ENCODE results near the gene SLC8A2.

Gene SLC8A2

DNA sequence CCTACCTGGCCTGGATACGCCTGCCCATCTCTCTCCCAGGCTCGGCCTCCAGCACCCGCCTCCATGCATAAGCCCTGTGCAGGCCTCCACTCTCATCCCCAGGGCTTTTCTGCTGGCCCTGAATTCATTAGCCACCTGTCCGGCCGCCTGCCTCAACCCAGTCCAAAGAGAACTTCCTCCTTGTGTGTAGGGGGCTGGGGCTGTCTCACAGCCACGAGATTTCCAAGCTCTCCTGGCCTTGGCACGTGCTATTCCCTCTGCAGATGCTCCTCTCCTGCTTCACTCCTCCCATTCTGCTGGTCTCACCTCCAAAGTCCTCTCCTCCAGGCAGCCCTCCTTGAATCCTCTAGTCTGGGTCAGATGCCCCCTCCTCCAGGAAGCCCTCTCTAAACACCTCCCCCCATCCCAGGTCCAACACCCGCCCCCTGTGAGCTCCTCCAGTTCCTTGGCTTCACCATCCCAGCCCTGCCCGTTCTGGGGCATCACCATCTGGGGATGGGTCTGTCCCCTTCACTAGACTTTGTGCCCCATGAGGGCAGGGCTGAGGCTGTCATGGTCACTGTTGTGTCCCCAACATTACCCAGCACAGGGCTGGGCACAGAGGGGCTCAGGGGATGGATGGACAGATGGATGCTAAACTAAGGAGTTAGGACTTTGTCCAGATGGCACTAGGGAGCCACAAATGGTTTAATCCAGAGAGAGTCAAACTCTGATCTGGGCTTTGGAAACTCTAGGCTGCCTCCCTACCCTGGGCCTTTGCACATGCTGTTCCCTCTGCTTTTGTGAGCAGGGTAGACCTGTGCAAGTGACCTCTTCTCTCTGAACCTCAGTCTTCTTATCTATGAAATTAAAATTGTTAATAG is 67.1 kb downstream of the SLC8A2 start:
- Histone ChIP-seq H3K14ac (ENCODE audit: low read length) (no peak overlapping the region), H2BK120ac (ENCODE audit: low read depth, low read length) (peak overlapping the region; percentile 61), H3K27me3 (ENCODE audit: control insufficient read depth in 3 of 3, insufficient read depth in 3 of 3, low read depth in 1 of 3, low read length in 3 of 3) (no peaks in the 10 kb centered on the region), H2AFZ (ENCODE audit: low read length) (no peak overlapping the region), H3K18ac (ENCODE audit: low read length) (peak overlapping the region; percentile 8), H3K79me1 (ENCODE audit: low read depth, low read length) (no peaks in the 10 kb centered on the region), H3K4me1 (ENCODE audit: control insufficient read depth in 2 of 2, insufficient read depth in 1 of 2, low read depth in 1 of 2, low read length in 2 of 2) (no peaks in the 10 kb centered on the region), H3K9ac (ENCODE audit: low read depth, low read length, poor library complexity) (no peak overlapping the region), H3K4me2 (ENCODE audit: insufficient read depth, low read length, poor library complexity, severe bottlenecking) (peak overlapping the region; percentile 14), H3K4me3 (ENCODE audit: low read length in 2 of 2) (no peak overlapping the region), H3K9me3 (replicated peaks in 1 of 2; ENCODE audit: control insufficient read depth in 2 of 2, insufficient read depth in 1 of 2, low read depth in 1 of 2, low read length in 2 of 2) (peaks cover 0 to 3% of the 10 kb centered on the region in 2 donors), H2BK12ac (ENCODE audit: low read length) (no peak overlapping the region), H3K4ac (ENCODE audit: low read length) (no peak overlapping the region), H2BK15ac (ENCODE audit: low read length) (no peak overlapping the region), H2AK5ac (ENCODE audit: low read depth, low read length) (peak overlapping the region; percentile 43), H3K23ac (ENCODE audit: low read depth, low read length, poor library complexity) (no peak overlapping the region), H3K36me3 (replicated peaks in 1 of 2; ENCODE audit: control insufficient read depth in 2 of 2, insufficient read depth in 2 of 2, low read length in 2 of 2) (peaks cover 15 to 35% of the 10 kb centered on the region in 2 donors), H4K91ac (ENCODE audit: low read depth, low read length, poor library complexity) (no peak overlapping the region), H4K8ac (ENCODE audit: low read depth, low read length) (no peak overlapping the region), H3K27ac (replicated peaks; ENCODE audit: low read length) (no peak overlapping the region), H2BK5ac (ENCODE audit: low read length) (peak overlapping the region; percentile 5)
- DNase-seq (ENCODE audit: low spot score) = no peak
- no CpG with 5 or more reads among the region's 9 CpGs for WGBS, 2 donors (ENCODE audit: extremely low coverage in 2 of 2, insufficient read length in 2 of 2, insufficient replicate concordance in 1 of 2)

DNA sequence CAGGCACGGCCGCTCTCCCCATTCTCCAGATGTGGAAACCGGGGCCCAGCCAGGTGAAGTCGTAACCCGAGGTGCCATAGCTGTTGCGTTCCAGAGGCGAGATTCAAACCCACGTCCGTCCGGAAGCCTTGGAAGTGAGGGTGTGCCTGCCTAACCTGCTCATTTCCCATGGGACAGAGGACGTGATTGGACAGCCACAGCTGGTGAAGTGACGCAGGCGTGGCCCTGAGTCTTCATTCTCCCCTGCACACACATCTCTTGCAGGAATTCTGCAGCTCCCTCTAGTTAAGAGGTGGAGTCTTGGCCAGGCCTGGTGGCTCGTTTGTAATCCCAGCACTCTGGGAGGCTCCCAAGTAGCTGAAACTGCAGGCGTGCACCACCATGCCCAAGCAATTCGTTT is 69.2 kb downstream of the SLC8A2 start:
- H4K91ac ChIP-seq (ENCODE audit: low read depth, low read length, poor library complexity) = no peak overlapping the region
- peaks cover 9 to 24% of the 10 kb centered on the region in 2 donors for H3K36me3 ChIP-seq (replicated peaks in 1 of 2; ENCODE audit: control insufficient read depth in 2 of 2, insufficient read depth in 2 of 2, low read length in 2 of 2)
- H3K79me1 ChIP-seq (ENCODE audit: low read depth, low read length) = no peaks in the 10 kb centered on the region
- no peak overlapping the region for H3K4ac ChIP-seq (ENCODE audit: low read length)
- no peak overlapping the region for H3K27ac ChIP-seq (replicated peaks; ENCODE audit: low read length)
- H3K9ac ChIP-seq (ENCODE audit: low read depth, low read length, poor library complexity) = no peak overlapping the region
- H4K8ac ChIP-seq (ENCODE audit: low read depth, low read length) = no peak overlapping the region
- no peak overlapping the region for H2BK15ac ChIP-seq (ENCODE audit: low read length)
- H3K4me2 ChIP-seq (ENCODE audit: insufficient read depth, low read length, poor library complexity, severe bottlenecking) = no peak overlapping the region
- no peak for DNase-seq (ENCODE audit: low spot score)
- no CpG with 5 or more reads among the region's 16 CpGs for WGBS, 2 donors (ENCODE audit: extremely low coverage in 2 of 2, insufficient read length in 2 of 2, insufficient replicate concordance in 1 of 2)
- no peak overlapping the region for H3K23ac ChIP-seq (ENCODE audit: low read depth, low read length, poor library complexity)
- H2AFZ ChIP-seq (ENCODE audit: low read length) = no peak overlapping the region
- H2BK5ac ChIP-seq (ENCODE audit: low read length) = no peak overlapping the region
- H2AK5ac ChIP-seq (ENCODE audit: low read depth, low read length) = no peak overlapping the region
- H2BK12ac ChIP-seq (ENCODE audit: low read length) = no peak overlapping the region
- no peaks in the 10 kb centered on the region for H3K9me3 ChIP-seq (replicated peaks in 1 of 2; ENCODE audit: control insufficient read depth in 2 of 2, insufficient read depth in 1 of 2, low read depth in 1 of 2, low read length in 2 of 2)
- H3K4me1 ChIP-seq (ENCODE audit: control insufficient read depth in 2 of 2, insufficient read depth in 1 of 2, low read depth in 1 of 2, low read length in 2 of 2) = peaks cover 0 to 2% of the 10 kb centered on the region in 2 donors
- no peak overlapping the region for H3K18ac ChIP-seq (ENCODE audit: low read length)
- peak overlapping the region in 1 of 2 donors; percentile 56 for H3K4me3 ChIP-seq (ENCODE audit: low read length in 2 of 2)
- H3K27me3 ChIP-seq (ENCODE audit: control insufficient read depth in 3 of 3, insufficient read depth in 3 of 3, low read depth in 1 of 3, low read length in 3 of 3) = no peaks in the 10 kb centered on the region
- H3K14ac ChIP-seq (ENCODE audit: low read length) = no peak overlapping the region
- no peak overlapping the region for H2BK120ac ChIP-seq (ENCODE audit: low read depth, low read length)

DNA sequence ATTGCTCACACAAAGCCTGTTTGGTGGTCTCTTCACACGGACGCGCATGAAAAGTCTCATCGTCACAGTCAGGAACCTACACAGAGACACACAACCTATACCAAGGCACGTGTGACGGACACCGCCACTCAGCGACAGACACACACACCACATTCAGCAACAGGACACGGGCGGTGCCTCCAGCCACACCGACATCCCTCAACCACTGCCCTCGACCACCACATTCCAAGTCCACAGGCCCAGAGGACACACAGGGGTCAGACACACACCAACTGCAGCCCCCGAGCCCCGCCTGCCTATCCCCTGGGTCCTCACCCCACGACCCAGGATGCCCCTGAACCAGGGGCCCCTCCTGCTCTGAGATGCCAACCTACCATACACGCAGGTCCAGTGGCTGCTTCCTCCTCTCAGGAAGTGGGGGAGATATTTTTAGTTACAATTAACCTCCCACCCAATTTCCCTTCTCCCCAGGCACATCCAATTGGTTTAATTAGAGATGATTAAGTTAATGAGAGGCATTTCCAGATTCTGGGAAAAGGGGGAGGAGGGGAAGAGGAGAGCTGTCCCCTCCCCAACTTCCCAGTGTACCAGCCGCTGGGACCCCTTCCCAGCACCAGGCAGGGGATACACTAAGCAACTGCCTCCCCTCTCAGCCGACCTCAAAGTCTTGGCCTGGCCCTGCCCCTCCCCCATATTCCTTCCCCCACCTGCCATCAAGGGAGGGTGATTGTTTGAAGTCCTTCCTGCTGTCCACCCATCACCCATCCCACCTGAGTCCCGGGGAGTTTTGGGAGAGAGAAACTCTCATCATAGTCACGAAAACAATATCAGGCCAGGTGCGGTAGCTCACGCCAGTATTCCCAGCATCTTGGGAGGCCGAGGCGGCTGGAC is 72.7 kb downstream of the SLC8A2 start:
- H2BK5ac ChIP-seq (ENCODE audit: low read length) = no peak overlapping the region
- no peaks in the 10 kb centered on the region for H3K79me1 ChIP-seq (ENCODE audit: low read depth, low read length)
- H3K36me3 ChIP-seq (replicated peaks in 1 of 2; ENCODE audit: control insufficient read depth in 2 of 2, insufficient read depth in 2 of 2, low read length in 2 of 2) = peaks cover 0 to 3% of the 10 kb centered on the region in 2 donors
- H2BK12ac ChIP-seq (ENCODE audit: low read length) = no peak overlapping the region
- no peaks in the 10 kb centered on the region for H3K9me3 ChIP-seq (replicated peaks in 1 of 2; ENCODE audit: control insufficient read depth in 2 of 2, insufficient read depth in 1 of 2, low read depth in 1 of 2, low read length in 2 of 2)
- no CpG with 5 or more reads among the region's 24 CpGs for WGBS, 2 donors (ENCODE audit: extremely low coverage in 2 of 2, insufficient read length in 2 of 2, insufficient replicate concordance in 1 of 2)
- H3K4me2 ChIP-seq (ENCODE audit: insufficient read depth, low read length, poor library complexity, severe bottlenecking) = no peak overlapping the region
- H2BK120ac ChIP-seq (ENCODE audit: low read depth, low read length) = peak overlapping the region; percentile 74
- peak overlapping the region; percentile 72 for H3K18ac ChIP-seq (ENCODE audit: low read length)
- peak overlapping the region; percentile 79 for H3K14ac ChIP-seq (ENCODE audit: low read length)
- no peak overlapping the region for H3K27ac ChIP-seq (replicated peaks; ENCODE audit: low read length)
- H4K91ac ChIP-seq (ENCODE audit: low read depth, low read length, poor library complexity) = no peak overlapping the region
- peaks cover 0 to 2% of the 10 kb centered on the region in 2 donors for H3K4me1 ChIP-seq (ENCODE audit: control insufficient read depth in 2 of 2, insufficient read depth in 1 of 2, low read depth in 1 of 2, low read length in 2 of 2)
- peak overlapping the region; percentile 20 for H2BK15ac ChIP-seq (ENCODE audit: low read length)
- H4K8ac ChIP-seq (ENCODE audit: low read depth, low read length) = no peak overlapping the region
- peak overlapping the region; percentile 8 for H2AK5ac ChIP-seq (ENCODE audit: low read depth, low read length)
- no peak overlapping the region for H3K4me3 ChIP-seq (ENCODE audit: low read length in 2 of 2)
- no peak for DNase-seq (ENCODE audit: low spot score)
- H3K23ac ChIP-seq (ENCODE audit: low read depth, low read length, poor library complexity) = no peak overlapping the region
- H2AFZ ChIP-seq (ENCODE audit: low read length) = no peak overlapping the region
- H3K4ac ChIP-seq (ENCODE audit: low read length) = no peak overlapping the region
- H3K9ac ChIP-seq (ENCODE audit: low read depth, low read length, poor library complexity) = peak overlapping the region; percentile 55
- no peaks in the 10 kb centered on the region for H3K27me3 ChIP-seq (ENCODE audit: control insufficient read depth in 3 of 3, insufficient read depth in 3 of 3, low read depth in 1 of 3, low read length in 3 of 3)

All from neuronal stem cell (in vitro differentiated cells).